ENCODE measurements around the gene LAMTOR3. TPM values are rescaled to one million over a fixed set of nuclear protein-coding genes. Genes with fewer than 3 reads are reported as not detected.

LAMTOR3 gene
- total and polyA plus RNA-seq, 2 donors (not counting 1 experiment from before 2014, with no cell fraction given): 24.1 to 95.5 TPM

DNA sequence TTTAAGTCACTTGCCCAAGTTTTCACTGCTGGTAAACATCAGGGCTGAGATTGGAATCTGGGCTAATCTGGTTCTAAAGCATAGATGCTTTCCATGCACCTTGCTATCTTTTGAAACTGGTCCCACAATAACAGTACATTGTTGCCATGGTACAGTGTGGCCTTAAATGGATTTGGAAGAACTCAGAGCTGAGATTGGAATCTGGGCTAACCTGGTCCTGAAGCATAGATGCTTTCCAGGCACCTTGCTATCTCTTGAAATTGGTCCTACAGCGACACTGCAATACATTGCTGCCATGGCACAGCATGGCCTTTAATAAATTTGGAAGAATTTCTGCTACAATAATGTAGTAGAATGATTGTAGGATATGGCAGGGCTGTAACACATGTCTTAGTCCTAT lies 49.0 kb downstream of the LAMTOR3 start:
- TF ChIP-seq, protein P1, sequence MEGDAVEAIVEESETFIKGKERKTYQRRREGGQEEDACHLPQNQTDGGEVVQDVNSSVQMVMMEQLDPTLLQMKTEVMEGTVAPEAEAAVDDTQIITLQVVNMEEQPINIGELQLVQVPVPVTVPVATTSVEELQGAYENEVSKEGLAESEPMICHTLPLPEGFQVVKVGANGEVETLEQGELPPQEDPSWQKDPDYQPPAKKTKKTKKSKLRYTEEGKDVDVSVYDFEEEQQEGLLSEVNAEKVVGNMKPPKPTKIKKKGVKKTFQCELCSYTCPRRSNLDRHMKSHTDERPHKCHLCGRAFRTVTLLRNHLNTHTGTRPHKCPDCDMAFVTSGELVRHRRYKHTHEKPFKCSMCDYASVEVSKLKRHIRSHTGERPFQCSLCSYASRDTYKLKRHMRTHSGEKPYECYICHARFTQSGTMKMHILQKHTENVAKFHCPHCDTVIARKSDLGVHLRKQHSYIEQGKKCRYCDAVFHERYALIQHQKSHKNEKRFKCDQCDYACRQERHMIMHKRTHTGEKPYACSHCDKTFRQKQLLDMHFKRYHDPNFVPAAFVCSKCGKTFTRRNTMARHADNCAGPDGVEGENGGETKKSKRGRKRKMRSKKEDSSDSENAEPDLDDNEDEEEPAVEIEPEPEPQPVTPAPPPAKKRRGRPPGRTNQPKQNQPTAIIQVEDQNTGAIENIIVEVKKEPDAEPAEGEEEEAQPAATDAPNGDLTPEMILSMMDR (conservative IDR thresholded peaks at IDR 0.05 in 1 of 2, IDR thresholded peaks at IDR 0.05 in 1 of 2; ENCODE audit: low read depth in 1 of 2, low read length in 2 of 2): no peak
- TF ChIP-seq EZH2 (IDR thresholded peaks at IDR 0.05; ENCODE audit: low read length, missing control alignments): no peak

DNA sequence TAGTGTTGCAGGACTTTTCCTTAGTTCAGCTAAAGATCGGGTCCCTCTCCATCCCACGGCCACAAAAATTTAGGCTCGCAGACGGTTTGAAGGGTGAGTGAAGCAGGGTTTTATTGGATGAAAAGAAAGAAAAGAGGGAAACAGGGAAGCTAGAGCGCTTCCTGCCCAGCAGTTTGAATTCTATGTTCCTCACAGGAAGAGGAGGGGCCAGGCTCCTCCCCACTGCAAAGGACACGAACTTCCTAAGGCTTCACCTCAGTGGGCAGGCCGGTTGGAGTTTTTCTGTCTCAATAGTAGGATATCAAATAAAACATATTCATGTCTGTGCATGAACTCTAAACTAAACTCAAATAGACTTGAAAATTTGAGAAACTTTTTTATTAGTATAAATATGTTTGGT lies 50.2 kb downstream of the LAMTOR3 start:
- H3K4me1 ChIP-seq (ENCODE audit: control insufficient read depth, extremely low read depth, insufficient read depth, low read length): no peaks in the 10 kb centered on the region
- H3K36me3 ChIP-seq (ENCODE audit: control insufficient read depth, insufficient read depth, low read length): no peaks in the 10 kb centered on the region
- no peak overlapping the region for H2AFZ ChIP-seq (ENCODE audit: low read length)
- H3K4me2 ChIP-seq (ENCODE audit: extremely low read depth, insufficient read depth, low read length): no peak overlapping the region
- H4K20me1 ChIP-seq (ENCODE audit: control insufficient read depth, extremely low read depth, insufficient read depth, low read length): no peaks in the 10 kb centered on the region
- H3K27ac ChIP-seq (ENCODE audit: insufficient read depth, low read length): no peak overlapping the region
- H3K9me3 ChIP-seq (ENCODE audit: control insufficient read depth, insufficient read depth, low read depth, low read length): no peaks in the 10 kb centered on the region
- no peak for TF ChIP-seq EZH2 (IDR thresholded peaks at IDR 0.05; ENCODE audit: low read length, missing control alignments)
- TF ChIP-seq, protein P1 (conservative IDR thresholded peaks at IDR 0.05 in 1 of 2, IDR thresholded peaks at IDR 0.05 in 1 of 2; ENCODE audit: low read depth in 1 of 2, low read length in 2 of 2): no peak
- no peaks in the 10 kb centered on the region for H3K79me2 ChIP-seq (ENCODE audit: control insufficient read depth, insufficient read depth, low read length)
- no peak overlapping the region for H3K4me3 ChIP-seq (replicated peaks in 1 of 4; ENCODE audit: control extremely low read depth in 1 of 4, insufficient read depth in 1 of 4, low read depth in 3 of 4, low read length in 4 of 4)
- no peak overlapping the region for H3K9ac ChIP-seq (ENCODE audit: insufficient read depth, low read length)
- no peak for DNase-seq (ENCODE audit: low read depth in 2 of 2)
- H3K27me3 ChIP-seq (ENCODE audit: control insufficient read depth, insufficient read depth, low read length): no peaks in the 10 kb centered on the region

More for the DNA sequence above, 49.0 kb downstream of the LAMTOR3 start:
- Histone ChIP-seq H3K36me3 (ENCODE audit: control insufficient read depth, insufficient read depth, low read length) (no peaks in the 10 kb centered on the region), H3K4me1 (ENCODE audit: control insufficient read depth, extremely low read depth, insufficient read depth, low read length) (no peaks in the 10 kb centered on the region), H3K9me3 (ENCODE audit: control insufficient read depth, insufficient read depth, low read depth, low read length) (no peaks in the 10 kb centered on the region), H3K4me3 (replicated peaks in 1 of 4; ENCODE audit: control extremely low read depth in 1 of 4, insufficient read depth in 1 of 4, low read depth in 3 of 4, low read length in 4 of 4) (no peak overlapping the region), H3K27me3 (ENCODE audit: control insufficient read depth, insufficient read depth, low read length) (no peaks in the 10 kb centered on the region), H4K20me1 (ENCODE audit: control insufficient read depth, extremely low read depth, insufficient read depth, low read length) (no peaks in the 10 kb centered on the region), H3K79me2 (ENCODE audit: control insufficient read depth, insufficient read depth, low read length) (no peaks in the 10 kb centered on the region), H2AFZ (ENCODE audit: low read length) (no peak overlapping the region), H3K9ac (ENCODE audit: insufficient read depth, low read length) (no peak overlapping the region), H3K27ac (ENCODE audit: insufficient read depth, low read length) (no peak overlapping the region), H3K4me2 (ENCODE audit: extremely low read depth, insufficient read depth, low read length) (no peak overlapping the region)
- no peak for DNase-seq (ENCODE audit: low read depth in 2 of 2)

DNA sequence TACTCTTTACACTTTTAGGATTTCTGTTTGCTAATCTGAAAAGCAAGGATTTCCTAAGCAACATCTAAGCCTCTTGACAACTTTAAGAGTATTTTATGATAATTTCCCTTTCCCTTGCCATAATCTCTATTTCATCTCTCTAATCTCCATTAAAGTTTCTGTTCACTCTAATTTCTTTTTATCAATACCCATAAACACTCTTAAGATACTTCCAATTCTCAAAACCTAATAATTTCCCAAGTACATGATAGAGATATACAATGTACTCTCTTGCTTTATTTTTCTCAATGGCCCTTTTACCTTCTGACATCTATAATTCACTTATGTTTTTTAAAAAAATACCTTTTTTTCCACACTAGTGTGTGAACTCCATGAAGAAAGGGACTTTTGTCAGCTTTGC lies 50.8 kb downstream of the LAMTOR3 start:
- DNase-seq (ENCODE audit: low read depth in 2 of 2): no peak
- H3K4me2 ChIP-seq (ENCODE audit: extremely low read depth, insufficient read depth, low read length): no peak overlapping the region
- no peak overlapping the region for H3K4me3 ChIP-seq (replicated peaks in 1 of 4; ENCODE audit: control extremely low read depth in 1 of 4, insufficient read depth in 1 of 4, low read depth in 3 of 4, low read length in 4 of 4)
- no peak overlapping the region for H3K9ac ChIP-seq (ENCODE audit: insufficient read depth, low read length)
- H3K4me1 ChIP-seq (ENCODE audit: control insufficient read depth, extremely low read depth, insufficient read depth, low read length): no peaks in the 10 kb centered on the region
- H3K9me3 ChIP-seq (ENCODE audit: control insufficient read depth, insufficient read depth, low read depth, low read length): no peaks in the 10 kb centered on the region
- H3K36me3 ChIP-seq (ENCODE audit: control insufficient read depth, insufficient read depth, low read length): no peaks in the 10 kb centered on the region
- no peak overlapping the region for H2AFZ ChIP-seq (ENCODE audit: low read length)
- no peaks in the 10 kb centered on the region for H3K27me3 ChIP-seq (ENCODE audit: control insufficient read depth, insufficient read depth, low read length)
- H4K20me1 ChIP-seq (ENCODE audit: control insufficient read depth, extremely low read depth, insufficient read depth, low read length): no peaks in the 10 kb centered on the region
- no peak overlapping the region for H3K27ac ChIP-seq (ENCODE audit: insufficient read depth, low read length)
- TF ChIP-seq, protein P1 (conservative IDR thresholded peaks at IDR 0.05 in 1 of 2, IDR thresholded peaks at IDR 0.05 in 1 of 2; ENCODE audit: low read depth in 1 of 2, low read length in 2 of 2): no peak
- TF ChIP-seq EZH2 (IDR thresholded peaks at IDR 0.05; ENCODE audit: low read length, missing control alignments): no peak
- no peaks in the 10 kb centered on the region for H3K79me2 ChIP-seq (ENCODE audit: control insufficient read depth, insufficient read depth, low read length)
